ENCODE data around the gene NKIRAS2. TPM values are rescaled to one million over a fixed set of nuclear protein-coding genes. Genes with fewer than 3 reads are reported as not detected.
A peak's percentile ranks its signal among the peaks of the same experiment; 100 is the strongest.

The NKIRAS2 gene
- total RNA-seq, 1 donor from 2014 or later = 30.3 TPM

DNA sequence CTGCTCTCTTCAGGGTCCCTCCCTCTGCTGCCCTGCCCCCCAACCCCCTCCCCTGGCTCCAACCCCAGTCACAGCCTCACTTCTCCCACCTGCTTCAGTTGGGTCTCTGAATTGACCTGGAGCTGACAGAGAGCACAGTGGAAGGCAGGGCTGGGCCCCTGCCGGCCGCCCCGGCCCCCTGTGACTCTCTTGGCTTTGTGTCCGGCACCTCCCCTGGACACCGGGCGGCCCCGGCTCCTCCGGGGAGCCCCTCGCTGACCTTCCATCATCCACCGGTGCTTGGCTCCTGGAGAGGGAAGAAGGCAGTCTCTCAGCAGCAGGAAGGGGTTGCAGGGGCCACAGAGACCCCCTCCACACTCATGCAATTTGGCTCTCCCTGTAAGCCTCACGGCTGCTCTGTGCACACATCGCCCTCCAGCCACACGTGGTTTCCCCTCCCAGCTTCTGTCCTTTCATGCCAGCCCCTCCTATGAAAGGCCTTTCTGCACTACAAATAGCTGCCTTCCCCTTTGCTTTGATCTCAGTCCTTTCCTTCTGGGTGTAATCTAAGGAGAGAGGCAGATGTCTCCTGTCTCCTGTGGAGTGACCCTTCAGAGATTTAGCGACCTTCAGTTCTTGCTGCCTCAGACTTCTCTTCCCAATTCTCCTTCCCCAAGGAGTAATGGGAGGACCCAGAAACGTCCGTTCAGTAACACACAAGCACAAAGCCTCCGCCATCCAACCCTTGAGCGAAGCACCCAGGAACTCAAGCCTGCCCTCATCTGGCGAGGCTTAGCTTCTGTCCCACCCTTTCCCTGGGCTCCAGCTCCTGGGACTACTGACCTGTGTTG lies 8.3 kb downstream of the NKIRAS2 start:
- no peak for ATAC-seq

DNA sequence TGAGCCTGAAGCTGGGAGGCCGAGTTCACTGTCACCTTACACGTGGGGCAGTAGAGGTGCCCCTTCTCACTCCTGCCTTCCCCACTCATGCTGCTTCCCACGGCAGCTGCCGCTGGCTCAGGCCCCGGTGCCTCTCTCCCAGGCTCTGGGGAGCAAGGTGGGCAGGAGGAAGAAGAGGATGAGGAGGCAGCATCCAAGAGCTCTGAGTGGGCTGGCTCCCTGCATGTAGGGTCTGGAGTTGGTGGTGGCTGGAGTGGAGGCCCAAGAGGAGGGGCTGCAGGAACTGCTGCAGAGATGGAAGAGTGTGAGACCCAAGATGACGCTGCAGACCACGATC lies 8.9 kb downstream of the NKIRAS2 start:
- ATAC-seq = no peak

DNA sequence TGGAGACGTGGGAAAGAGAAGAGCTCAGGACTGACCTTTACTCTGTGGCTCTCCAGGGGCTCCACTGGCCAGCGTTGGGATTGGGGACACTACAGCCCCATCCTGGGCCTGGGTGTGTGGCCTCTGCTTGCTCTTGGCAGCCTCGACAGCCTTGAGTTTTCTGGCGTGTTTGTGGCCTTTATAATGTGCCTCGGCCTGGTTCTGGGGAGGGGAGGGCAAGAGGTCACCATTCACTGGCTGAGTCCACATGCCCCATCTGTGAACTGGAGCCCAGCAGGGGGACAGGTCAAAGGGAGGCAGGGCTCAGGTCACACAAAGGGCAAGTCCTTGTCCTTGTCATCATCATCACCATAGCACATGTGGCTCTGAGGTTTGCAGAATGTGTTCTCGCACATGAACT lies 11.7 kb downstream of the NKIRAS2 start:
- ATAC-seq = no peak

DNA sequence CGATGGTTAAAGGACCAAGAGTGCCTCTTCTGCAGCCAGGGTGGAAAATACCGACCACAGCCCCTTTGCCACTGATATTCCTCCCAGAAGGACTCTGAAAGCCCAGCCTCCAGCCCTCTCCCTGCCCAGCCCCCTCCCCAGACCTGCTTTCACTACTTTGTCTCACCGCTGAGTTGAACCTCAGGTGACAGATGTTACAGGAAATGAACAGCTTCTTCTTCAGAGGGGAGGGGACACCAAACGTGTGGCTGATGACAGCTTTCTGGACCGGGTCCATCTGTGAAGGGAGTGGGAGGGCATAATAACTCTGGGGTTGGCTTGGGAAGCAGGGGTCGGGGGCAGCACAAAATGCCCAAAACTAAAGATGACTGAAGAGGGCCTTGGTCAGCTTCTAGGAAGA lies 14.2 kb downstream of the NKIRAS2 start:
- ATAC-seq = no peak

DNA sequence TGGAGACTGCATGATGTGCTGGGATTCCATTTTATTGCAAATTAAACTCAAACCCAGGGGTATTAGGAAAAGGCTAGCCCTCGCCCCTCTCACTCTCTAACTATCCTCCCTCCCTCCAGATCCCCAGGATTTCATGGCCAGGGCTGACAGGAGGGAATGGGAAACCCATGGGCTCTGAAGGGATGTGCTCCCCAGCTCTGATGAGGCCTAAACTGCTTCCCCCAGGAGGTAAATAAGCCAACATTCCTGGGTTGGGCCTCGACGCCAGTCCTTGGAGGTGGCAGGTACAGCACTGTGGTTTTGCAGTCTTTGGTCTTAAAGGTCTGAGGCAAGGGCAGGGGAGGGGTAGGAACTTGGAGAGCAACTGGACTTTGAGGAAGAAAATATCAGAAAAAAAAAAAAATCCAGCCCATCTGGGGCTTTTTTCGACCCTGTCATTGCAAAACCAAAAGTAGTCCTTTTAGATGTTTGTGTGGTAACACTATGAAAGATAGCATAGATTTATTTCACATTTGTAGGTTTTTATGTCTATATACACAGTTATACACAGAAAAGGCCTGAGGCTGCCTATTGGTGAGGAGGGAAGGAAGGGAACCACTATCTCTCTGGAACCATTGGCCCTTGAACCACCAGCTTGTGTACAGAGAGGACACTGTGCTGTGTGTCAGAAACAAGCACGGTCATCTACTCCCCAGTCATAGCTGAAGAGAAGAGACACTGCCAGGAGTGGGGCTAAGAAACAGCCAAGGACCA lies 18.5 kb downstream of the NKIRAS2 start:
- no peak for ATAC-seq

DNA sequence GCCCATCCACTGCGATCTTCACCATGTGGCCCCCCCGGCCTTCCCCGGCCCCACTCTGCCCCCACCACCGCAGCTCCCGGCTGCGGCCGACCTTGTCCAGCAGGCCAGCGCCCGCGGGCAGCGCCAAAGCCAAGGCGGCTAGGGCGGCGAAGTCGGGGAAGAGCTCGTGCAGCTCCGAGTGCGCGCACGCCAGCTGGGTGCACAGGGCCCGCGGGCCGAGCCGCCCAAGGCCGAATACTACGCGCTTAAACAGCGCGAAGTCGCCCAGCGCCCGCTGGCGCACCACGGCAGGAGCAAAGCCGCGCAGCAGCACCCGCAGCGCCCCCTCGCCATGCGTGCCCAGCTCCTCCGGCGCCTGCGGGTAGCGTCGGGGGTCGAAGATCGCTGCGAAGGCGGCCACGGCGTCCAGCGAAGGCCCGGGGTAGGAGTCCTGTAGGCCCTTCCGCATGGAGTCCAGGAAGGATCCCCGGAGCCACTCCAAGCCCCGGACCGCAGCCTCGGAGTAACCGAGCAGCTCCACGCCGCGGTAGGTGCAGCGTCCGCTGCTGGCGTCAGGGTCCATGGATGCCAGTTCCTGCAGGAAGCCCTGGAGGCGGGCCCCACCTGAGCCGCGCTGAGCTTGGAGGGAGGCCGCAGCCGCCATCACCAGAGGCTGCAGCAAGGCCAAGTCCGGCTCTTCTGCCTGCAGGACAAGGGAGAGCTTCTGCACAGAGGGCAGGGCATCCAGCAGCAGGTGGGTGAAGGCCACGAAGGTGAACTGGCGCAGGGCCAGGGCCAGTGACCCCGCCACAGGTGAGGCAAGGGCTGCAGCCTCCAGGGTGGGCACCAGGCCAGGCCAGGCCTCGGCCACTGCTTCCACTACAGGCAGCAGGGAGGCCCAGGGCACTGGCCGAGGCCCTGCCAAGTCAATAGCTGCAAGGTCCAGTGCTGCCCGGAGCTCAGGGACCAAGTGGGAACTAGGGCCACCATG lies 20.2 kb downstream of the NKIRAS2 start:
- ATAC-seq = peak; percentile 4

DNA sequence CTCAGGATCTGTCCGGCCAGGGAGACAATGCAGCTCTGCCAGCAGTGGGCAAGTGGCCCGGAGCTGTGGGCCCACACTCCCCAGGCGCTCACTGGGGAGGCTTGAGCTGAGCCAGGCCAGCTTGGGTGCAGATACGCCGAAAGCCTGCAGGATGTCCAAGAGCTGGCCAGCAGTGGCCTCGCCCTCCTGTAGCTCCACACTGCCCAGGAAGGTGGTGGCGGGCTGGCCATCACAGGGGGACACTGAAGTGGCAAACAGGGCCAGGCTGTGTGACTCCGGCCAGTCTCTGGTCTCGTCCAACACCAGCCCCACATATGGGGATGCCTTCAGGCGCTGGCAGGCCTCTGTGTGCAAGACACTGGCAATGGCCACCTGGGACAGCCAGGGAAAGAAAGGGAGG lies 20.9 kb downstream of the NKIRAS2 start:
- ATAC-seq = no peak

DNA sequence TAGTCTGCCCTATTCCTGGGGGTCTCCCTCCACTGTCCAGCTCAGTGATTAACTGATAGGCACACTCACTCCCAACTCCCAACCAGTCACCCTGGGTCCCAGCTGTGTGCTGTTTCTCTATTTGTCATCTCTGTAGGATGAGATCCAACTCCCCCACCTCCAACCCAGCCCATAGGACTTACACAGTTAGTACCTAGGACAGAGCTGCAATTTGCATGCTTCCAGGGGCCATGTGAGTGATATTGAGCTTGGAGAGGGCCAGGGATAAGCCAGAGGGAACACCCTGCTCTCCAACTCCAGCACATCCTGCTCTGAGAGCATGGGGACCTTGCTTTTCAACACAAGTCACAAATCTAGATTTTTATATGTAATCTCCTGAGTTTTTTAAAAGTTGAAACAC lies 21.7 kb downstream of the NKIRAS2 start:
- ATAC-seq = no peak

DNA sequence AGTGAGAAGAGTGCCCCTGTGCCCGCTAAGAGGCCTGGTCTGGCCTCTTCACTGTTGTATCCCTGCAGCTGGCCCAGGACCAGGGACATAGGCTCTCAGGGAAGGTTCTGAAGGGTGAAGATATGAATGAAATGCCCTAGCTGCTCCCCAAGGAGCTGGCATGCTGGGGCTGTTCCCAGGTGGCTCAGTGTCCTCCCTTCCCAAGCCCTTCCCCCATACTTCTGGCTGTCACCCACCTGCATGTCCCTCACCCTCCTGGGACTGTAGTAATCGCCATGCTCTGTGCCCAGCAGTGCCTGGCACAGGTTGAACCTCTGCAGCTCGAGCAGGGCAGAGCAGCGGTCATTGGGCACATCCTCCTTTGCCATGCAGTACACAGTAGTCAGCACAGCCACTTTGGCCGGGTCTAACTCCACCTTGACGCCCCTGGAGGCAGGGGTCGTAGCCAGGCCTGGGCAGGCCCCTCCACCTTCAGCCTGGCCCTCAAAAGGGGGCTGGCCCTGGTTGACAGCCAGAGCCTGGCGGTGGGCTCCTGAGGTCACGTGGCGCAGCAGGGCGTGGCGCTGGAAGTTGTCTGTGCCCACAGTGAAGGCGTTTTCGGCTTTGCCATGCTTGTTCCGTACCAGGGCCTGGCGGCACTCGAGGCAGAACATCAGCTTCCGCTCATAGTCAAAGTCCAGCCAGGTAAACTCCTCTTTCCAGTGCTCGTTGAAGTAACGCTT lies 22.9 kb downstream of the NKIRAS2 start:
- ATAC-seq = no peak

DNA sequence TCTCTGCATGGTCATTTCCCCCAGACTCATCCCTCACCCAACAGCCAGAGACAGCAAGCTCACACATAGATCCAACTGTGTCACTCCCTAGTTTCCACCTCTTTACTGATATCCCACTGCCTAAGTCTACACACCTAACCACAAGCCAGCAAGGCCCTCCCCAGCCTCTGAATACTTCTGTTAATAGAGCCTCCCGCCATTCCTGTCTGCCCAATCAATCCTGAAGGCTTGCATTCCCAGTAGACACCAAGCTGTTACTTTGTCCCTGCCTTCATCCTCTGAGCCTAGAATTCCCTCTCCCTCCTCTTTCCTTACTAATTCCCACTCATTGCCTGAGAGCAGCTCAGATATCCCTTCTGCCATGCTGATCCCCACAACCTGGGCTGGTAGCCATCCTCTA lies 25.8 kb downstream of the NKIRAS2 start:
- no peak for ATAC-seq

DNA sequence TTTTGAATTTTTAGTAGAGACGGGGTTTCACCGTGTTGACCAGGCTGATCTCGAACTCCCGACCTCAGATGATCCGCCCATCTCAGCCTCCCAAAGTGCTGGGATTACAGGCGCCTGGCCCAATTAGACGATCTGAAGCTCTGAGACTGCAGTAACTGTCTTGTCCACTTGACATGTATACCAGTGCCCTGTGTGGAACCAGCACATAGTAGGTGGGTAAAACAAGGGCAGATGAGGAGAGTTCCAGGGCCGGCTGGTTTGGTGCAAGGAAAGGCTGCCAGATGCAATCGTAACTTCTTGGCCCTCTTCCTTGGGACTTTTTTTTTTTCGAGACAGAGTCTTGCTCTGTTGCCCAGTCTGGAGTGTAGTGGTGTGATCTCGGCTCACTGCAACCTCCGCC lies 27.5 kb downstream of the NKIRAS2 start:
- ATAC-seq = no peak

DNA sequence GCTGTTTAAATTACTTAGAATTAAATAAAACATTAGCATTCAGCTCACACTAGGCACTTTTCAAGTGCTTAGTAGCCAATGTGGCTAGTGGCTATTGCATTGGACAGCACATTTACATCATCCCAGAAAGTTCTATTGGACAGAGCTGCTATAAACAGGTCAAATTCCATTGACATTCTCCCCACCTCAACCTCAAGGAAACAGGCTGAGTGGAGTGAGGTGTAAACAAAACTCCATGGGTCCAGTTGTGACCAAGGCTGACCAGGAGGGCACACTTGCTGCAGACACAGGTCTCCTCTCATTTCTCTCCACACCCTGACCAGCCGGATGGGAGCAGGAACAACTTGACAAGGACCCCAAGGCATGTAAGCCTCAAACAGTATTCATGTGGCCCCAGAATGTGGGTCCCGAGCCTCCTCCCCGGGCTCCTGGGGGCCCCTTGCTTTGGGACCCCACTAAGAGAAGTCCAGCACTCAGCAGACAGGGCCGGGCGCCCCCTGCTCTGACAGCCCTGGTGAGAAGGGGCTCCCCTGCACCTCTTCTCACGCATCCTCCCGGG lies 30.0 kb downstream of the NKIRAS2 start:
- ATAC-seq = no peak

DNA sequence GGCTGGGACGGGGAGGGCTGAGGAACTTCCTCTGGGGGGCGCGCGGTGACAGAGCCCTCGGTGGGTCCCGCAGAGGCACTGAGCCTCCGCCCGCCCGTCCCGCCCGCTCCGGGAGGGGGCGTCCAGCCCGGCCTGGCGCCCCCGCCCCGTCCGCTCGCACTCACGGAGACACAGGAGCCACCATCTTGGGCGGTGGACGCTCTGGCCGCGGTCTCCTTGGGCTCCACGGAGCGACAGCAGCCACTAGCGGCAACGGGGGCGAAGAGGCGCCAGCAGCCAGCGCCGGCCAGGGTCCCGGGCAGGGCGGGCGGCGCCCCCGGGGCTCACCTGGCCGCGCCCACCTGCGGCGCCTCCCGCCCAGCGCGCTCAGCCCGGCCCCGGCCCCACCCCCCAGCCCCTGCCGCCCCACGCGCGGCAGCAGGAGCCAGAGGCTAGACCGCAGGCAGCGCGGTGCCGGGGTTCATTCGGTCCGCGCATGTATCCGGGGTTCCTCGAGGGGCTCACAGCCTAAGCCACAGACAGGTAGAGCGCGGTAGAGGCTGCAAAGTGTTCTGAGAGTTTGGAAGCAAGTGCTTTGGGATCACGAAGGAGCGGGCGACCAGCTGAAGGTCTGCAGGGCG lies 30.6 kb downstream of the NKIRAS2 start, which contains the start of gene C17orf113:
Gene C17orf113, minus strand, starts transcription at position 209 of the 620 bp plus-strand sequence. CDS start 7,225 bp downstream, outside the sequence.
- peak; percentile 63 for ATAC-seq

DNA sequence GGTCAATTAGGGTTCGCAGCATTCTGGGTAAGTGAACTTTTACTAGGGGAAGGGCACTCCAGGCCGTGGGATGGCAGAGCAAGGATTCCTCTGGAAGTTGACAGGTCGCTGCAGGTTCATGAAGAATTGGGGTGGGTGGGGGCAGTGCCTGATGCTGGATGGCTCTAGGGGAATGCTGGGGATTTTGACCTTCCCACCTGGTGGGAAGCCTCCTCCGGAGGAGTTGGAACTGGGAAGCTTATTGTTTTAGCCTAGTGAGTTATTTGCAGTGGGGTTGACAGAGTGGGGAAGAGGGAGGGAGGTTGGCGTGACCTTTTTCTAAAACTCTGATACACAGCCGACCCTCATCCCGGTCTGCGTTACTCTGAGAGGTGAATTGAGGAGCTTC lies 31.1 kb downstream of the NKIRAS2 start:
- ATAC-seq = no peak

DNA sequence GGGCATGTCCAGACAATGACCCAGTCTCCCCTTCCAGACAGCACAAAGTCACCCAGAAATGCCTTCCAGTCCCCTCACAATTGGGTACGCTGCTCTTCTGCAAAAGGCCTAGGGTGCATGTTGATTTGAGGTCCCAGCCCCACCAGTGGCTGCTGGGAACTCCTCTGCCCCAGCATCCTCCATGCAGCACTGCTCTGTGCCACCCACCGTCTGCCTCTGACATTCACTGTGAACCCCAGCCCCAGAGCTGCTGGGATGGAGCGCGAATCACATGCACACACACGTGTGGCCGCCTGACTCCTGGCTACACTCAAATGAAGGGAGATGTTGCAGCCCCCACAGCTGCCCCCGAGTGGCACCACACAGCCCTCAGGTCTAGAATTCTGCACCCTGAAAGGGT lies 31.8 kb downstream of the NKIRAS2 start:
- ATAC-seq = no peak

DNA sequence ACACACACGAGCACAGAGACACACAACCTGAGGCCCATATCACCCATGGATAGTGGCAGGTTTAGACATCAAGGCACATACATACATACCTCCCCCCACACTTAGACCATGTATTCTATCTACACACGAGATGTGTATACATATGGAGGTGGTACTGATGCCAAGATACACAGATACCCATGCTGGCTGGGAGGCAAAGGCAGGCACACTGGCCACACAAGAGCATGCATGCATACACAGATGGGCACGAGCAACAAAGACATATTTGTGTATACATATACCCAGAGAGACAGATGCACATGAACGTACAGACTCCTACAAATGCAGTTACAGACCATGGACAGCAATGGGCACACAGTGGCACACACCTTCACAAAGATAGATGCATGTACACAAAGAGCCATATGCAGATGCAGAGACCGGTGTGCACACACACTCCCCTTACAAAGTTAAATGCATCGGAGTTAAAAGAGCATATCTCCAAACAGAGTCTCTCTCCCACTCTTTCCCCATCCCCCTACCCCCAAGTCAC lies 32.5 kb downstream of the NKIRAS2 start:
- no peak for ATAC-seq

DNA sequence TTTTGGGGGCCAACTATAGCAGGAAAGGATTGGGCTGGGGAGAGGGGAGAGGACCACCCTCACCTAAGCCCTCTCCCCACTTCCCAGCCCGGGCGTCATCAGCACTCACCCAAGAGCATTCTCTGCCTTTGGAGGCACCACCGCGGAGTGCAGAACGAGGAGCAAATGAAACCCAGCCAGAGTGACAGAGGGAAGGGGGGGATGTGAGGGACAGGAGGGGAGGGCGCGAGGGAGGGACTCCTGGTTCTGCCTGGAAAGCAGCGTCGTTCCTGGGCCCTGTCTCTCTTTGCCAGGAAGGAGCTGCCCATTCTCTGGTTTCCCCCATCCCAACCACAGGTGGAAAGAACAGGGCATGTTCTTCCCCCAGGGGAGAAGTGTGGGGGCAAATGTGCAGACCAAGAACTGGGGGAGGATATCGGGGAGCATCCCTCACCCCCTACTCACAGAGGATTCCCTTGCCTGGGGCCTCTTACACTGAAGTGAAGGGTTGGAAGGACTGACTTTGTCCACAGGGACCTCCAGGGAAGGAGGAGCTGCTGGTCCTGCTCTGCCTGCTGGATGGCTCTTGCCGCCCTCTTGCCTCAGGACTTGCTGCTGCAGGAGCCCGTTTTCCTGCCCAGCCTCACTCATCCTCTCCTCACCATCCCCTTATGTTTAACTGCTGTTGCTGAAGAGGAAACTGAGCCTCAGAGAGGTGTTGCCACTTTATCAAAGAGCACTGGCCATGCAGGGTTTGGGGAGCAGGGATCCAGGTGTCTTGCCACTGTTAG lies 34.0 kb downstream of the NKIRAS2 start:
- no peak for ATAC-seq

DNA sequence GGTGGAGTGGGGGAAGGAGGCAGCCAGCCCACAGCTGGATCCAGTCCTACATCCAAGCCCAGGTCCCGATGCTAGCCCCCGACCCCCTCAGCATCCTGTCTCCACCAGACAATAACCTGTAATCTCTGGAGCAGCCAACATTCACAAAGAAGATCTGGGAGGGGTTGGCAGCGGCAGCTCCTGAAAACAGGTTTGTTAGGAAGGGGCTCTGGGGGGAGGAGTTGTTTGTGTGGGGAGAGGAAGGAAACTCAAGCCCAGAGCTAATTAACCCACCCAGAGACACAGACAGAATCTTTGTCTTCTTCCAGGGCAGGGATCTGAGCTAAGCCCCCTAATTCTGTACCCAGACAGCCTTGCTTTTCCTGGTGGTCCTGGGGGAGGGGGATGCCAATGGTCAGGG lies 35.1 kb downstream of the NKIRAS2 start:
- no peak for ATAC-seq

DNA sequence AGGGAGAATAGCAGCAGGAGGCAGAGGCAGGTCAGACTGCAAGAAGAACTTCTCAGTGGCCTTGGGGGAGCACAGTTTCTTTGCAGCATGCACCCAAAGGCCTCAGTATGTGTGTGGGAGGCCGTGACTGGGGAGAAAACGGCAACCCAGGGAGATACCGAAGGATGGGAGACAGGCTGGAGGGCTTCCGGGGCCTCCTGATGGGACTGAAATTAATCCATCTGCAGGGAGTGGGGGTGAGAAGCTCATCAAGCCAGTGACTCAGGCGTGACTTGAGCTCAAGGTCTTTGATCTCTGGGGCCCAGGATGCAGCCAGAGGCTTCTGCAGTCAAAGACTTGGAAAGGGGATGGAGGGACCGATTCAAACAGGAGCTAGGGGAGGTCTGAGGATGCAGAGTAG lies 35.6 kb downstream of the NKIRAS2 start:
- ATAC-seq = no peak

DNA sequence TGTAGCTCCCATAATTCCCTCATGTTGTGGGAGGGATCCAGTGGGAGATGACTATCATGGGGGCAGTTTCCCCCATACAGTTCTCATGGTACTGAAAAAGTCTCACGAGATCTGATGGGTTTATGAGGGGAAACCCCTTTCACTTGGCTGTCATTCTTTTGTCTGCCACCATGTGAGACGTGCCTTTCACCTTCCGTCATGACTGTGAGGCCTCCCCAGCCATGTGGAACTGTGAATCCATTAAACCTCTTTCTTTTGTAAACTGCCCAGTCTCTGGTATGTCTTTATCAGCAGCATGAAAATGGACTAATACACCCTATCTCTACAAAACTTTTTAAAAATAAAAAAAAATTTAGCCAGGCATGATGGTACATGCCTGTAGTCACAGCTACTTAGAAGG lies 36.7 kb downstream of the NKIRAS2 start:
- ATAC-seq = no peak

Data from esophagus mucosa (tissue), 1 donor.